ENCODE results near the gene AASS.

- TF ChIP-seq POLR2A (IDR thresholded peaks at IDR 0.05) = no peak
- no peak for TF ChIP-seq CTCF (IDR thresholded peaks at IDR 0.05)
Measured at GRCh38 chr7:122161628-122162027, 17.6 kb upstream of the AASS start.

Data from vagina (tissue), 2 donors.